IMR-90 (cell line): Measurements from ENCODE around the gene LLGL1. TPM values are rescaled to one million over a fixed set of nuclear protein-coding genes. Genes with fewer than 3 reads are reported as not detected.

ENCODE experiments used
- ATAC-seq: fragments of 200-7000 bp; cut with Tn5 transposase; 2 replicates; pipeline ENCODE4 v1.9.1; 2020; ENCODE audit warnings: low read depth, mild to moderate bottlenecking, moderate library complexity
- BruUV-seq: library from RNA; stranded (reverse); fragments of 400-500 nt; replicated peaks from 2 replicates; lab custom pipeline; 2021; lab: Mats Ljungman, UMichigan
- CTCF ChIA-PET: fragments of 300-600 bp; formaldehyde crosslinking; extraction: SDS; loops from one replicate; lab custom pipeline; 2021; ENCODE audit warnings: antibody characterized with exemption; lab: Yijun Ruan, JAX
- POLR2A ChIA-PET: fragments of 300-600 bp; sonication (Branson Sonifier 250); formaldehyde crosslinking; loops from one replicate; lab custom pipeline; 2022; ENCODE audit warnings: antibody characterized with exemption; ENCODE audit not compliant: unreplicated experiment; lab: Charles Lee
- DNase-seq: peaks from one replicate; pipeline ENCODE4 v3.0.0; 2013
- H2AFZ ChIP-seq: replicated peaks from 2 replicates; pipeline ENCODE3; 2013; ENCODE audit warnings: low read length, mild to moderate bottlenecking; ENCODE audit not compliant: poor library complexity
- H2AK5ac ChIP-seq: 2 replicates; pipeline ENCODE4 v1.6.1; 2013; ENCODE audit warnings: low read depth, low read length, inconsistent platforms
- H2AK9ac ChIP-seq: replicated peaks from 2 replicates; pipeline ENCODE3; 2013; ENCODE audit warnings: mild to moderate bottlenecking, low read depth, low read length, moderate library complexity; ENCODE audit not compliant: poor library complexity
- H2BK120ac ChIP-seq: 2 replicates; pipeline ENCODE4 v1.6.1; 2013; ENCODE audit warnings: low read depth, low read length, inconsistent platforms
- H2BK15ac ChIP-seq: 3 replicates; pipeline ENCODE4 v1.6.1; 2013; ENCODE audit warnings: low read depth, low read length, inconsistent platforms
- H2BK20ac ChIP-seq: 2 replicates; pipeline ENCODE4 v1.6.1; 2013; ENCODE audit warnings: low read depth, mild to moderate bottlenecking, inconsistent platforms, low read length, moderate library complexity
- H2BK5ac ChIP-seq: 2 replicates; pipeline ENCODE4 v1.6.1; 2013; ENCODE audit warnings: mild to moderate bottlenecking, low read depth, low read length, inconsistent platforms; ENCODE audit not compliant: poor library complexity, severe bottlenecking
- H3K14ac ChIP-seq: replicated peaks from 2 replicates; pipeline ENCODE4 v1.6.1; 2013; ENCODE audit warnings: low read depth, low read length, inconsistent platforms
- H3K18ac ChIP-seq: 2 replicates; pipeline ENCODE4 v1.6.1; 2013; ENCODE audit warnings: low read depth, low read length, control low read depth
- H3K23ac ChIP-seq: 2 replicates; pipeline ENCODE4 v1.6.1; 2013; ENCODE audit warnings: low read depth, low read length, inconsistent platforms
- H3K27ac ChIP-seq: 2 replicates; pipeline ENCODE4 v1.5.1; 2013; ENCODE audit warnings: mild to moderate bottlenecking, control low read depth, low read length; ENCODE audit not compliant: insufficient read depth
- H3K27me3 ChIP-seq: 2 replicates; pipeline ENCODE4 v1.6.1; 2013; ENCODE audit warnings: low read length; ENCODE audit not compliant: control insufficient read depth, insufficient read depth
- H3K36me3 ChIP-seq: 2 replicates; pipeline ENCODE4 v1.6.1; 2013; ENCODE audit warnings: low read length, mixed read lengths; ENCODE audit not compliant: control insufficient read depth, insufficient read depth
- H3K4ac ChIP-seq: 2 replicates; pipeline ENCODE4 v1.6.1; 2013; ENCODE audit warnings: low read depth, low read length, inconsistent platforms
- H3K4me1 ChIP-seq: 2 replicates; pipeline ENCODE4 v1.6.1; 2013; ENCODE audit warnings: low read length, mixed read lengths; ENCODE audit not compliant: control insufficient read depth, insufficient read depth
- H3K4me2 ChIP-seq: 2 replicates; pipeline ENCODE4 v1.6.1; 2013; ENCODE audit warnings: low read depth, mild to moderate bottlenecking, control low read depth, low read length, moderate library complexity
- H3K4me3 ChIP-seq: 2 replicates; pipeline ENCODE4 v1.5.1; 2013; ENCODE audit warnings: low read depth, mild to moderate bottlenecking, control low read depth, low read length, moderate library complexity; ENCODE audit not compliant: insufficient read depth
- H3K56ac ChIP-seq: 2 replicates; pipeline ENCODE4 v1.6.1; 2013; ENCODE audit warnings: low read length, inconsistent platforms; ENCODE audit not compliant: insufficient read depth; ENCODE audit errors: extremely low read depth
- H3K79me1 ChIP-seq, 2 experiments: 2 replicates each; pipeline ENCODE4 v1.6.1; 2013; ENCODE audit warnings: low read length in 2 of 2, inconsistent platforms in 1 of 2, low read depth in 1 of 2
- H3K9ac ChIP-seq: 2 replicates; pipeline ENCODE4 v1.6.1; 2013; ENCODE audit warnings: low read depth, low read length, control low read depth
- H3K9me1 ChIP-seq: 2 replicates; pipeline ENCODE4 v1.6.1; 2013; ENCODE audit warnings: low read length, inconsistent platforms; ENCODE audit not compliant: insufficient read depth
- H3K9me3 ChIP-seq: 2 replicates; pipeline ENCODE4 v1.6.1; 2013; ENCODE audit warnings: low read length; ENCODE audit not compliant: control insufficient read depth, insufficient read depth
- H4K20me1 ChIP-seq: 2 replicates; pipeline ENCODE4 v1.6.1; 2013; ENCODE audit warnings: low read length, inconsistent platforms; ENCODE audit not compliant: insufficient read depth
- H4K5ac ChIP-seq: 2 replicates; pipeline ENCODE4 v1.6.1; 2013; ENCODE audit warnings: mild to moderate bottlenecking, low read depth, low read length, control low read depth
- H4K8ac ChIP-seq, 2 experiments: 2 replicates each; pipeline ENCODE4 v1.6.1; 2013; ENCODE audit warnings: low read depth in 2 of 2, low read length in 2 of 2, control low read depth in 1 of 2, inconsistent platforms in 1 of 2
- H4K91ac ChIP-seq: 2 replicates; pipeline ENCODE4 v1.6.1; 2013; ENCODE audit warnings: low read depth, low read length, inconsistent platforms; ENCODE audit not compliant: insufficient read depth
- CEBPB ChIP-seq: IDR thresholded peaks from 2 replicates; pipeline ENCODE4 v1.6.1; 2012; ENCODE audit warnings: low read depth, low read length, improper control_type of control experiment
- CHD1 ChIP-seq: IDR thresholded peaks from 2 replicates; pipeline ENCODE4 v1.6.1; 2012; ENCODE audit warnings: low read depth, low read length, improper control_type of control experiment
- CTCF ChIP-seq: conservative IDR thresholded peaks from 2 replicates; pipeline ENCODE4 v1.5.1; 2012; ENCODE audit warnings: mild to moderate bottlenecking, low read depth, low read length, improper control_type of control experiment
- NFE2L2 ChIP-seq: fragments of 150-350 bp; IDR thresholded peaks from 2 replicates; pipeline ENCODE4 v1.6.1; 2016; ENCODE audit warnings: low read depth, mild to moderate bottlenecking, low read length
- POLR2A ChIP-seq: IDR thresholded peaks from 2 replicates; pipeline ENCODE4 v1.6.1; 2012; ENCODE audit warnings: mild to moderate bottlenecking, low read depth, low read length
- RFX5 ChIP-seq: IDR thresholded peaks from 2 replicates; pipeline ENCODE4 v1.8.0; 2012; ENCODE audit warnings: low read depth, mild to moderate bottlenecking, low read length, moderate library complexity
- USF2 ChIP-seq: fragments of 150-350 bp; IDR thresholded peaks from 2 replicates; pipeline ENCODE4 v1.6.1; 2017; ENCODE audit warnings: mild to moderate bottlenecking, antibody characterized with exemption, low read length, low read depth
- WGBS, 2 experiments: methylation state at CpG; one replicate each; pipeline versions ENCODE4 v1.1.5 to v1.1.7; 2013; ENCODE audit warnings: missing lambda C conversion rate in 2 of 2; ENCODE audit not compliant: insufficient read length in 1 of 2; ENCODE audit errors: extremely low coverage in 2 of 2; 5-methylcytosine and 5-hydroxymethylcytosine counted together
- dilution Hi-C: fragments of 300-500 bp; cut with HindIII; formaldehyde crosslinking; loops from one replicate; pipeline ENCODE4 v1.14.3; 2018; ENCODE audit warnings: low sequenced_read_pairs; ENCODE audit not compliant: unreplicated experiment
- in situ Hi-C: fragments of 300-500 bp; cut with MboI; formaldehyde crosslinking; loops from 3 replicates; pipeline ENCODE4 v1.14.3; 2019; ENCODE audit warnings: low sequenced_read_pairs, inconsistent platforms, mixed read lengths
- intact Hi-C: fragments of 100-400 bp; cut with micrococcal nuclease; formaldehyde crosslinking; loops from 2 replicates; pipeline ENCODE4 v1.10.0; 2022
- polyA plus RNA-seq, 3 experiments: library from polyadenylated mRNA; depleted of rRNA; stranded (reverse); fragments of >200 nt; gene quantifications; 2 replicates each; pipeline ENCODE4 v1.2.3, GENCODE V29; 2012; ENCODE audit warnings: low replicate concordance in 1 of 3
- total RNA-seq: library from RNA; depleted of rRNA; stranded (reverse); fragments of >200 nt; gene quantifications from 2 replicates; pipeline ENCODE4 v1.2.3, GENCODE V29; 2012

LLGL1 gene
- total and polyA plus RNA-seq, 2 of the 4 experiments (the other 2 are of a cell fraction) = 40.1 to 52.9 TPM

GRCh38 chr17:18236494-18236893 is 11.1 kb downstream of the LLGL1 start:
- Histone ChIP-seq H3K56ac (no peak overlapping the region), H4K20me1 (peaks cover 13% of the 10 kb centered on the region; the same call in 1 of the 2 replicates), H2AK5ac (0 out of 2 replicates have a peak overlapping the region, but pooled peaks have one; percentile 31), H3K9me3 (no peaks in the 10 kb centered on the region), H3K4ac (no peak overlapping the region), H4K8ac (no peak overlapping the region), H4K5ac (no peak overlapping the region), H2BK5ac (peak overlapping the region; percentile 69), H3K14ac (no peak overlapping the region), H3K18ac (no peak overlapping the region), H4K91ac (no peak overlapping the region; the same call in 1 of the 2 replicates), H2BK15ac (no peak overlapping the region), H2AK9ac (peak overlapping the region; percentile 25), H3K27ac (no peak overlapping the region), H3K4me1 (peaks cover 5% of the 10 kb centered on the region), H2BK20ac (no peak overlapping the region), H2AFZ (no peak overlapping the region), H3K23ac (no peak overlapping the region), H3K4me2 (no peak overlapping the region), H3K27me3 (no peaks in the 10 kb centered on the region), H3K36me3 (peaks cover 73% of the 10 kb centered on the region), H2BK120ac (0 out of 2 replicates have a peak overlapping the region, but pooled peaks have one; percentile 1), H3K9ac (no peak overlapping the region), H3K9me1 (no peaks in the 10 kb centered on the region), H3K4me3 (no peak overlapping the region), H3K79me1 (peaks cover 0 to 23% of the 10 kb centered on the region in 2 experiments; a peak in 3 of 4 replicates)
- intact Hi-C loops (no loop called here), in situ Hi-C loops (no loop called here), dilution Hi-C loops (no loop called here)
- POLR2A ChIA-PET = no interaction called here
- CTCF ChIA-PET = no interaction called here
- no peak for TF ChIP-seq USF2
- TF ChIP-seq NFE2L2 = no peak
- TF ChIP-seq CTCF = no peak
- TF ChIP-seq POLR2A = no peak
- TF ChIP-seq RFX5 = no peak
- no peak for TF ChIP-seq CEBPB
- no peak for TF ChIP-seq CHD1
- DNase-seq = no peak
- WGBS, 2 experiments = 89% methylated on average over 7 of the region's 18 CpGs; no CpG with 5 or more reads in 1 of the 2 experiments
- no peak for ATAC-seq
- BruUV-seq = no TSS peak
